NCI-H1694 (cell line): ENCODE results near the gene RPL27.

ENCODE experiments used
- DNase-seq: peaks from one replicate; lab custom pipeline; 2025; lab: John Stamatoyannopoulos, UW

The RPL27 gene

DNA sequence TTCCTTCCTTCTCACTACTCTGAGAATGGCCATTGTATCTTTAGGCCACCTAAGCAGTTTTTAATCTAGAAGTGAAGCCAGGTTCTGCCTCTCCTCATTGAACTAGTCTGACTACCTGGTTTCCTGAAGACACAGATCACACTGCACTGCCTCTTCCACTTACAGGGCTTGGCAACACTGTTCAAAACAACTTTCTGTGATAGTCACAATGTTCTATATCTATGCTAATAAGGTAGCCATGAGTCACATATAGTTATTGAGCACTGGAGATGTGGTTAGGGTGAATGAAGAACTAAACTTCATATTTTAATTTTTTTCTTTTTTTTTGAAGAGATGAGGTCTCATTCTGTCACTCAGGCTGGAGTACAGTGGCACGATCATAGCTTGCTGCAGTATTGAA lies 53.8 kb downstream of the RPL27 start:
- no peak for DNase-seq
